Stromal cell of bone marrow (primary cell): ENCODE measurements around the gene CEP152.

Source experiments
- DNase-seq: peaks from one replicate; pipeline ENCODE4 v3.0.0-alpha.2; 2012; ENCODE audit warnings: low read depth

The CEP152 gene

GRCh38 chr15:48705381-48705780 lies 105.5 kb downstream of the CEP152 start:
- DNase-seq = no peak

DNA sequence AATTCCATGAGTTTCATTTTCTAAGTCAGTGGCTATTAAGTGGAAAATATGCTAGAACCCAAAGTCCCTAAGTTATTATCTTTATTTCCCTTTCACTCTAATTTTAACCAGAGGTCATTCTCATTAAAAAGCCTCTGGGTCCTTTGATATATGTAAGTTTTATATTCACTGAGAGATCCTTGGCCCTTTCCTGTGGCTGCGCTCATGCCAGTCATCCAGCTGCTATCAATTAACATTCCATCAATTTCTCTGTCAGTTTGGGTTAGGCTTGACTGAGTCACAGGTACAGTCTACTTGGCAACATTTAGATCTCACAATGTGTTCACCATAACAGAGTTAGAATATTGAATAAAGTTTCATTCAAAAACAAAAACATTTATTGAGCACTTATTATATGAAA lies 107.3 kb downstream of the CEP152 start:
- DNase-seq = no peak

DNA sequence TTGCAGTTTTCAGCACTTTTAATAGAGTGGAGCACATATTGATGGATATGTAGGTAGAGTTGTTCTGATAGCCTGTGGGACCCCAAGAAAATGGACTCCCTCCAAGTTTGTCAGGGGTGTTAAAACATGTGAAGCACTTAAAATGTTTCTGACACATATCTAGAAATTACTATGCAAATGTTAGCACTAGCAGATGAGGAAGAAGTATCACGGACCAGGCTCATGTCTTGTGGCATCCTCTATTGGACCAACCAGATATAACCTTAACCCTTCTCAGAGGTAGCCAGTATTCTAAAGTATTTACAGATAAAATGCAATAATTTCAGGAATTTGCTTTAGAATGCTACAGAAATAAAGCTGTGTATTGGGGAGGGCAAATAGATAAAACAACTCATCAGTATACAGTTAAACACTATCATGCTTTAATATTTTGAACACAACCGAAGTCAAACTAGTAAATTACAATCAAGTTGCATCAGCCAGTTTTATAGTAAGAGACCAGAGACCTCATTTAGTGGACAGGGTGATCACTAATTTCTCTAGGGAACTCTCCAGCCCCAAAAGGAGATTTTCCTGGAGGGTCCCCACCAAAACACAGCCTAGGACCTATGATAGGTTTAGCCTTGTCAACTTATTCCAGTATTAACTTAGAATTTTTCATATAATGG lies 108.2 kb downstream of the CEP152 start:
- DNase-seq = no peak

DNA sequence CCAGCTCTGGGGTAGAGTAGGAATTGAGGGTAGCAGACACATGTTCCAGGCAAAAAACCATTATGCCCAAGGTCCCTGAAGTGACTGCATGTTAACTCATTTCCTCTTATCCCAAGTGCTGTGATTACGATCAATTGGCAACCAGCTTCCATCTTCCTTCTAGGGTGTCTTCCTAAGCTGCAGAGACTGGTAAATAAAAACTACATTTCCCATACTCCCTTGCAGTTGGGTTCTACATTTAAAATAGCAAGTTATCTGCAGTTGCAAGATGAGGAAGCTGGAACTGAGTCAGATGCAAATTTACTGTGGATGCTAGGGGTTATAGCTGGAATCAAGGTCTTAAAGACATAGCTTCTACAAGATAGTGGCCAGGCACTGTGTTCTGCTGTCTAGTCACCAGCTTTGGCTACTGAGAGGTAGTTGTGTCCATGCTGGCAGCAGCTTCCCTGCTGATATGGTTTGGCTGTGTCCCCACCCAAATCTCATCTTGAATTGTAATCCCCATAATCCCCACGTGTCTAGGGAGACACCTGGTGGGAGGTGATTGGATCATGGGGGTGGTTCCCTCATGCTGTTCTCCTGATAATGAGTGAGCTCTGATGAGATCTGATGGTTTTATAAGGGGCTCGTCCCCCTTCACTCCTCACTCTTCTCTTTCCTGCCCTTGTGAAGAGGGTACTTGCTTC lies 114.1 kb downstream of the CEP152 start:
- DNase-seq = no peak

- DNase-seq = no peak
Measured at GRCh38 chr15:48695827-48696573, 114.9 kb downstream of the CEP152 start.

DNA sequence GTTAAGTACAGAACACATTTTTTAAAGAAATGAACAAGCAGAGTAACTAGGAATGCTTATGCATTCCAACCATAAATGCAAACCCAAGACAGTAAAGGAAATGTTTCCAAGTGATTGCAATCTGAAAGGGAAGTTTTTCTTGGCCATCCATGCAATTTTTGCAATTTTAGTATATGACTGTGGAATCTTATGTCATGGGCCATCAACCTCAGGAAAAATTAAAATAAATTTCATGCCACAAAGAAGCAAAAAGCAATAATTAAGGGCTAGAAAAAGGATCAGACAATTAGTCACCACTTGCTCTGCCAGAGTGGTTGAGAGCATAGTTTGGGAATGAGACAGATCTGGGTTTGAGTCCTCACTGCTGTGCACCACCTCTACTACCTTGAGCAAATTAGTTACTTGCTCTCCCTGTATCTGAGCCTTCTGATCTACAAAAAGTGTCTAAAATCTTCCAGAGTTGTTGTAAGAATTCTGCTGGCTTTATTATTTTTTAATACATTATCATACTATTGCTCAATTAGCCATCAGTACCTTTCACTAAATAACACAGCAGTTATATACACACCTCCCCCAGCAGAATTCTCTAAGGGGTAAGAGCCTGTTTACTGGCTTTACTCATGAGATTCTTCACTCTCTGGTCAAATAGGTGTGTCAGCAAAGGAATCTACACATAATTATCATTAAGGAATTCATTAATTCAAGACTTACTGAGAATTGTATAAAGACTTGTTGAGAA lies 115.6 kb downstream of the CEP152 start:
- peak; percentile 86 for DNase-seq

GRCh38 chr15:48693484-48693883 lies 117.4 kb downstream of the CEP152 start:
- DNase-seq = peak; percentile 65

DNA sequence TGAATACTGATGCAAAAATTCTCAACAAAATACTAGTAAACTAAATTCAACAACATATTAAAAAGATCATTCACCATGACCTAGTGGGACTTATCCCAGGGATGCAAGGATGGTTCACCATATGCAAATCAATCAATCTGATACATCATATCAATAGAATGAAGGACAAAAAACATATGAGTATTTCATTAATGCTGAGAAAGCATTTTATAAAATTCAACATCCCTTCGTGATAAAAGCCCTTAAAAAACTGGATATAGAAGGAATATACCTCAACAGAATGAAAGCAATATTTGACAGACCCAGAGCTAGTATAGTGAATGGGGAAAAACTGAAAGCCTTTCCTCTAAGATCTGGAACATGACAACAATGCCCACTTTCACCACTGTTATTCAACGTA lies 122.4 kb downstream of the CEP152 start:
- DNase-seq = no peak
